GM18526 (cell line): ENCODE measurements around the gene MRLN.

Experiments
- POLR2A ChIP-seq: IDR thresholded peaks from 3 replicates; pipeline ENCODE4 v1.6.1; 2011; ENCODE audit not compliant: insufficient read length; ENCODE audit errors: extremely low read depth

The MRLN gene

GRCh38 chr10:59748834-59749233, 4.4 kb downstream of the MRLN start:
- no peak for TF ChIP-seq POLR2A

GRCh38 chr10:59745163-59745650, 8.0 kb downstream of the MRLN start:
- TF ChIP-seq POLR2A, result no peak

- TF ChIP-seq POLR2A, result no peak
These were observed 11.7 kb downstream of the MRLN start for GRCh38 chr10:59741583-59741982.

- no peak for TF ChIP-seq POLR2A
These were observed 12.2 kb downstream of the MRLN start for GRCh38 chr10:59741048-59741447.

- TF ChIP-seq POLR2A, result no peak
These were observed 16.5 kb downstream of the MRLN start for GRCh38 chr10:59736749-59737148.

- no peak for TF ChIP-seq POLR2A
These were observed 18.0 kb downstream of the MRLN start for GRCh38 chr10:59735296-59735695.

- TF ChIP-seq POLR2A, result no peak
These were observed 19.2 kb downstream of the MRLN start for GRCh38 chr10:59734014-59734462.

- TF ChIP-seq POLR2A, result no peak
These were observed 28.9 kb downstream of the MRLN start for GRCh38 chr10:59724098-59724938.

GRCh38 chr10:59720377-59720776, 32.9 kb downstream of the MRLN start:
- no peak for TF ChIP-seq POLR2A

GRCh38 chr10:59719374-59719773, 33.9 kb downstream of the MRLN start:
- no peak for TF ChIP-seq POLR2A

- TF ChIP-seq POLR2A, result no peak
These were observed 35.0 kb downstream of the MRLN start for GRCh38 chr10:59718257-59718656.

- TF ChIP-seq POLR2A, result no peak
These were observed 39.9 kb downstream of the MRLN start for GRCh38 chr10:59713196-59713821.

- no peak for TF ChIP-seq POLR2A
These were observed 41.3 kb downstream of the MRLN start for GRCh38 chr10:59711871-59712494.

- TF ChIP-seq POLR2A, result peak; percentile 29
These were observed 43.7 kb downstream of the MRLN start, which contains the start of gene SLC16A9 for GRCh38 chr10:59709395-59710125. TSS of gene SLC16A9 (minus strand) at chr10:59709850. CDS start at chr10:59684291, 25,559 bp downstream.

- TF ChIP-seq POLR2A, result no peak
These were observed 44.4 kb downstream of the MRLN start for GRCh38 chr10:59708816-59709394.
